Fibroblast of lung (primary cell): ENCODE results near the gene PPFIA4. TPM values are rescaled to one million over a fixed set of nuclear protein-coding genes. Genes with fewer than 3 reads are reported as not detected.
"Not testable (repeated sequence)": the region's sequence is repeated elsewhere in the genome, so short reads cannot be mapped to it uniquely, and the experiment has no call there.

ENCODE experiments used
- DNase-seq, 2 donors: peaks; one replicate each; pipeline versions ENCODE4 v3.0.0 to v3.0.0-alpha.2; 2010; ENCODE audit warnings: low read depth in 2 of 2
- H2AFZ ChIP-seq: 2 replicates; pipeline ENCODE4 v1.5.1; 2012; ENCODE audit warnings: low read length, control low read depth, inconsistent platforms
- H3K27ac ChIP-seq: 2 replicates; pipeline ENCODE4 v1.5.1; 2011; ENCODE audit warnings: low read length, control low read depth; ENCODE audit not compliant: insufficient read depth
- H3K27me3 ChIP-seq: 2 replicates; pipeline ENCODE4 v1.5.1; 2011; ENCODE audit warnings: mild to moderate bottlenecking, low read length; ENCODE audit not compliant: control insufficient read depth, insufficient read depth
- H3K36me3 ChIP-seq: 2 replicates; pipeline ENCODE4 v1.5.1; 2011; ENCODE audit warnings: low read length; ENCODE audit not compliant: control insufficient read depth, insufficient read depth
- H3K4me1 ChIP-seq: 2 replicates; pipeline ENCODE4 v1.5.1; 2011; ENCODE audit warnings: low read length; ENCODE audit not compliant: control insufficient read depth, insufficient read depth; ENCODE audit errors: extremely low read depth
- H3K4me2 ChIP-seq: 2 replicates; pipeline ENCODE4 v1.5.1; 2011; ENCODE audit warnings: low read length, control low read depth; ENCODE audit not compliant: insufficient read depth; ENCODE audit errors: extremely low read depth
- H3K4me3 ChIP-seq, 4 experiments: fragments of 200-600 bp in 1 of 4; sonication (generic) in 1 of 4; replicated peaks in 1 of 4; 2 replicates each; pipeline ENCODE4 v1.5.1; 2011 to 2016; ENCODE audit warnings: low read length in 4 of 4, low read depth in 3 of 4, mild to moderate bottlenecking in 3 of 4, control low read depth in 2 of 4, inconsistent platforms in 1 of 4, mixed read lengths in 1 of 4; ENCODE audit not compliant: insufficient read depth in 1 of 4; ENCODE audit errors: control extremely low read depth in 1 of 4
- H3K79me2 ChIP-seq: 2 replicates; pipeline ENCODE4 v1.5.1; 2012; ENCODE audit warnings: mild to moderate bottlenecking, low read length, inconsistent platforms; ENCODE audit not compliant: control insufficient read depth, insufficient read depth
- H3K9ac ChIP-seq: 2 replicates; pipeline ENCODE4 v1.5.1; 2011; ENCODE audit warnings: mild to moderate bottlenecking, low read length, control low read depth; ENCODE audit not compliant: insufficient read depth
- H3K9me3 ChIP-seq: 2 replicates; pipeline ENCODE4 v1.5.1; 2012; ENCODE audit warnings: low read depth, low read length; ENCODE audit not compliant: control insufficient read depth, insufficient read depth
- H4K20me1 ChIP-seq: 2 replicates; pipeline ENCODE4 v1.5.1; 2011; ENCODE audit warnings: low read length; ENCODE audit not compliant: control insufficient read depth, insufficient read depth; ENCODE audit errors: extremely low read depth
- CTCF ChIP-seq, 2 donors: IDR thresholded peaks in 1 of 2; conservative IDR thresholded peaks in 1 of 2; 1 replicate in 1 of 2; 2 replicates in 1 of 2; pipeline ENCODE4 v1.5.1; 2011 to 2012; ENCODE audit warnings: low read length in 2 of 2, control low read depth in 1 of 2, inconsistent platforms in 1 of 2, low read depth in 1 of 2, mild to moderate bottlenecking in 1 of 2
- EZH2 ChIP-seq: IDR thresholded peaks from 2 replicates; pipeline ENCODE4 v1.5.1; 2012; ENCODE audit warnings: low read length, control low read depth, mild to moderate bottlenecking; ENCODE audit errors: missing control alignments
- polyA plus RNA-seq, 2 donors: library from polyadenylated mRNA; depleted of rRNA in 1 of 2; stranded (reverse) in 1 of 2; unstranded in 1 of 2; fragments of >200 nt; gene quantifications; 2 replicates each; pipeline ENCODE4 v1.2.1, GENCODE V29; 2011 to 2012; ENCODE audit warnings: missing spikeins in 1 of 2
- total RNA-seq: library from RNA; depleted of rRNA; stranded (reverse); fragments of >200 nt; gene quantifications from 2 replicates; pipeline ENCODE4 v1.2.1, GENCODE V29; 2014

PPFIA4 gene
- total and polyA plus RNA-seq, 2 donors (not counting 1 experiment from before 2014, with no cell fraction given): 3.2 to 4.3 TPM

- no peak overlapping the region for H2AFZ ChIP-seq
- H3K79me2 ChIP-seq: no peaks in the 10 kb centered on the region
- H3K4me1 ChIP-seq: no peaks in the 10 kb centered on the region
- H3K27me3 ChIP-seq: peaks cover 3% of the 10 kb centered on the region
- H3K9ac ChIP-seq: no peak overlapping the region
- no peaks in the 10 kb centered on the region for H3K36me3 ChIP-seq
- DNase-seq: no peak
- no peaks in the 10 kb centered on the region for H4K20me1 ChIP-seq
- H3K9me3 ChIP-seq: no peaks in the 10 kb centered on the region
- no peak overlapping the region for H3K4me2 ChIP-seq
- no peak overlapping the region for H3K4me3 ChIP-seq
- TF ChIP-seq EZH2: no peak
- TF ChIP-seq CTCF (conservative IDR thresholded peaks at IDR 0.05 in 1 of 2, IDR thresholded peaks at IDR 0.05 in 1 of 2; ENCODE audit: low read depth in 1 of 2, low read length in 2 of 2): no peak
- no peak overlapping the region for H3K27ac ChIP-seq
Observed at GRCh38 chr1:203000217-203000944, 25.9 kb upstream of the PPFIA4 start.

- no peaks in the 10 kb centered on the region for H3K9me3 ChIP-seq
- TF ChIP-seq EZH2 (no peak), CTCF (conservative IDR thresholded peaks at IDR 0.05 in 1 of 2, IDR thresholded peaks at IDR 0.05 in 1 of 2; ENCODE audit: low read depth in 1 of 2, low read length in 2 of 2) (no peak)
- H3K36me3 ChIP-seq: no peaks in the 10 kb centered on the region
- H2AFZ ChIP-seq: peak overlapping the region; percentile 48
- no peaks in the 10 kb centered on the region for H4K20me1 ChIP-seq
- no peak for DNase-seq
- no peak overlapping the region for H3K4me3 ChIP-seq
- H3K27me3 ChIP-seq: peaks cover 3% of the 10 kb centered on the region
- H3K4me1 ChIP-seq: no peaks in the 10 kb centered on the region
- no peak overlapping the region for H3K27ac ChIP-seq
- no peak overlapping the region for H3K9ac ChIP-seq
- H3K4me2 ChIP-seq: no peak overlapping the region
- H3K79me2 ChIP-seq: no peaks in the 10 kb centered on the region
Observed at GRCh38 chr1:203001986-203002385, 24.3 kb upstream of the PPFIA4 start.

GRCh38 chr1:203002951-203003350 lies 23.3 kb upstream of the PPFIA4 start:
- H3K27ac ChIP-seq: no peak overlapping the region
- H3K4me2 ChIP-seq: no peak overlapping the region
- H3K9ac ChIP-seq: no peak overlapping the region
- no peaks in the 10 kb centered on the region for H3K4me1 ChIP-seq
- H3K36me3 ChIP-seq: no peaks in the 10 kb centered on the region
- no peaks in the 10 kb centered on the region for H3K9me3 ChIP-seq
- no peak for DNase-seq
- no peak overlapping the region for H2AFZ ChIP-seq
- no peak for TF ChIP-seq CTCF (conservative IDR thresholded peaks at IDR 0.05 in 1 of 2, IDR thresholded peaks at IDR 0.05 in 1 of 2; ENCODE audit: low read depth in 1 of 2, low read length in 2 of 2)
- TF ChIP-seq EZH2: no peak
- peaks cover 5% of the 10 kb centered on the region for H3K79me2 ChIP-seq
- no peaks in the 10 kb centered on the region for H3K27me3 ChIP-seq
- H4K20me1 ChIP-seq: no peaks in the 10 kb centered on the region
- no peak overlapping the region for H3K4me3 ChIP-seq

- not testable (repeated sequence) for H2AFZ ChIP-seq, H3K9me3 ChIP-seq, H3K27me3 ChIP-seq, H3K27ac ChIP-seq, H3K36me3 ChIP-seq, H3K9ac ChIP-seq, H4K20me1 ChIP-seq, H3K4me1 ChIP-seq, DNase-seq, H3K4me2 ChIP-seq
- peak overlapping the region in 1 of 4 experiments; percentile 50 for H3K4me3 ChIP-seq
- peaks cover 15% of the 10 kb centered on the region for H3K79me2 ChIP-seq
Observed at GRCh38 chr1:203005395-203006142, 20.7 kb upstream of the PPFIA4 start.
